Measurements from ENCODE around the gene GADD45B.
A peak's percentile ranks its signal among the peaks of the same experiment; 100 is the strongest.

Gene GADD45B

DNA sequence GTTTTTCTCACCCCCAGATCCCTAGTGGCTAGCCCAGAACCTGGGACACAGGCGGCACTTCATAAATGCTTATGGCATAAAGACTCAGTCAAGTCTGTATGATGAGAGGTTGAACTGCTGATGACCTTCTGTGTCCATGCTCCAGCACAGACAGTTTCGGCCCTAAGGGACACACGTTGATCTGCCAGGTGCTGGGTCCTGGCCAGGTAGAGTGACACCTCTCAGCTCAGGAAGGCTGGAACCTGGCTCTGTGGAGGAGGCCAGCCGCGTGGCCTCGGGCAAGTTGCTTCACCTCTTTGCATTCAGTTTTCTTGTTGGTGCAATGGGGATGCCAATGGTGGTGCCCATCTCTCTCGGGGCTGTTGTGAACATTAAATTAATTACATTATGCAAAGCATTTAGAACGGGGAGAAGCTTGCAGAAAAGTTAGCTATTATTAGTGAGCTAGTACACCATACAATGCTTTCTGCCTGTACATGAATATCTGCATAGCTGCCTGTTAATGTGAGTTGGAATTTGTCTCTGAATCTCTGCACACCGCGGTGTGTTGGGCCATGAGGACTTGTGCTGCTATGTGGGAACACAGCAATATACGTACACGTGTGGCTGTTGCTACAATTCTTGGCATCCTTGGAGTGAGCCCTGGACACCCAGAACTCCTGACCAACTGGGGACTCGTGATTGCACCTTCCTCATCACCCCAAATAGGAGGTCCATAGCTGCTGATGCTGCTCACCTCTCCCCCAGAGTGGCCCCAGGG is 8.4 kb downstream of the GADD45B start:
- Histone ChIP-seq H3K4me1 (ENCODE audit: control insufficient read depth, low read length) (peaks cover 70% of the 10 kb centered on the region), H3K27ac (ENCODE audit: low read depth, low read length) (peak overlapping the region; percentile 96), H3K79me2 (ENCODE audit: control insufficient read depth, low read length) (0 out of 2 replicates have a peak, but pooled peaks cover under 1% of the 10 kb centered on the region), H3K4me2 (ENCODE audit: low read length) (peak overlapping the region; percentile 36), H3K9me2 (replicated peaks; ENCODE audit: control insufficient read depth, low read length) (no peaks in the 10 kb centered on the region), H3F3A (ENCODE audit: control insufficient read depth, insufficient read depth) (peaks cover 25% of the 10 kb centered on the region), H3K36me3 (ENCODE audit: control insufficient read depth, low read length) (no peaks in the 10 kb centered on the region), H3K4me3 (ENCODE audit: low read length) (peak overlapping the region; percentile 26; the same call in 1 of the 2 replicates), H3K9me3 (ENCODE audit: control insufficient read depth, insufficient read depth, low read length) (peaks cover 23% of the 10 kb centered on the region), H4K20me1 (ENCODE audit: control insufficient read depth, insufficient read depth, low read depth, low read length) (no peaks in the 10 kb centered on the region), H3K27me3 (ENCODE audit: control insufficient read depth, low read length) (no peaks in the 10 kb centered on the region)
- TF ChIP-seq, protein P1, sequence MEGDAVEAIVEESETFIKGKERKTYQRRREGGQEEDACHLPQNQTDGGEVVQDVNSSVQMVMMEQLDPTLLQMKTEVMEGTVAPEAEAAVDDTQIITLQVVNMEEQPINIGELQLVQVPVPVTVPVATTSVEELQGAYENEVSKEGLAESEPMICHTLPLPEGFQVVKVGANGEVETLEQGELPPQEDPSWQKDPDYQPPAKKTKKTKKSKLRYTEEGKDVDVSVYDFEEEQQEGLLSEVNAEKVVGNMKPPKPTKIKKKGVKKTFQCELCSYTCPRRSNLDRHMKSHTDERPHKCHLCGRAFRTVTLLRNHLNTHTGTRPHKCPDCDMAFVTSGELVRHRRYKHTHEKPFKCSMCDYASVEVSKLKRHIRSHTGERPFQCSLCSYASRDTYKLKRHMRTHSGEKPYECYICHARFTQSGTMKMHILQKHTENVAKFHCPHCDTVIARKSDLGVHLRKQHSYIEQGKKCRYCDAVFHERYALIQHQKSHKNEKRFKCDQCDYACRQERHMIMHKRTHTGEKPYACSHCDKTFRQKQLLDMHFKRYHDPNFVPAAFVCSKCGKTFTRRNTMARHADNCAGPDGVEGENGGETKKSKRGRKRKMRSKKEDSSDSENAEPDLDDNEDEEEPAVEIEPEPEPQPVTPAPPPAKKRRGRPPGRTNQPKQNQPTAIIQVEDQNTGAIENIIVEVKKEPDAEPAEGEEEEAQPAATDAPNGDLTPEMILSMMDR (IDR thresholded peaks at IDR 0.05; ENCODE audit: low read depth, low read length, poor library complexity, severe bottlenecking): no peak
- no peak for TF ChIP-seq EZH2phosphoT487 (IDR thresholded peaks at IDR 0.05; ENCODE audit: borderline replicate concordance, low read length)

DNA sequence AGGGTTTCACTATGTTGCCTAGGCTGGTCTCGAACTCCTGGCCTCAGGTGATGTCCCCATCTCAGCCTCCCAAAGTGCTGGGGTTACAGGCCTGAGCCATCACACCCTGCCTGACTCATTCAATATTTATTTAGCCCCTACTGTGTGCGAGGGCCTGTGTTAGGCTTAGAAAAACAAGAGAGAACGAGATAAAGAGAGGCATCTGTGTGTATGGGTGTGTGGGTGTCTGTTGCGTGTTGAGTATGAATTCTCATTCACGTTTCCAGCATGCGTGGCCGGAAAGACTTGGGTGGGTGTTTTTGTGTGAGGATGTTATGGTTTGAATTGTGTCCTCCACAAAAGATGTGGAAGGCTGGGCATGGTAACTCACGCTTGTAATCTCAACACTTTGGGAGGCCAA is 9.5 kb downstream of the GADD45B start:
- Histone ChIP-seq H3K27ac (ENCODE audit: low read depth, low read length) (peak overlapping the region; percentile 96), H3K4me1 (ENCODE audit: control insufficient read depth, low read length) (peaks cover 70% of the 10 kb centered on the region), H3K79me2 (ENCODE audit: control insufficient read depth, low read length) (no peaks in the 10 kb centered on the region), H3K9me2 (replicated peaks; ENCODE audit: control insufficient read depth, low read length) (no peaks in the 10 kb centered on the region), H3K9me3 (ENCODE audit: control insufficient read depth, insufficient read depth, low read length) (peaks cover 23% of the 10 kb centered on the region), H3F3A (ENCODE audit: control insufficient read depth, insufficient read depth) (peaks cover 29% of the 10 kb centered on the region), H3K27me3 (ENCODE audit: control insufficient read depth, low read length) (no peaks in the 10 kb centered on the region), H3K36me3 (ENCODE audit: control insufficient read depth, low read length) (no peaks in the 10 kb centered on the region), H3K4me2 (ENCODE audit: low read length) (peak overlapping the region; percentile 36), H4K20me1 (ENCODE audit: control insufficient read depth, insufficient read depth, low read depth, low read length) (no peaks in the 10 kb centered on the region), H3K4me3 (ENCODE audit: low read length) (peak overlapping the region; percentile 24)
- TF ChIP-seq, protein P1 (IDR thresholded peaks at IDR 0.05; ENCODE audit: low read depth, low read length, poor library complexity, severe bottlenecking): no peak
- TF ChIP-seq EZH2phosphoT487 (IDR thresholded peaks at IDR 0.05; ENCODE audit: borderline replicate concordance, low read length): no peak

GRCh38 chr19:2487090-2487489 is 11.2 kb downstream of the GADD45B start:
- H3K4me1 ChIP-seq (ENCODE audit: control insufficient read depth, low read length): peaks cover 84% of the 10 kb centered on the region
- peak overlapping the region; percentile 96 for H3K27ac ChIP-seq (ENCODE audit: low read depth, low read length)
- peak overlapping the region; percentile 7; the same call in 1 of the 2 replicates for H3K4me2 ChIP-seq (ENCODE audit: low read length)

More at GRCh38 chr19:2487090-2487489, 11.2 kb downstream of the GADD45B start:
- Histone ChIP-seq H3K36me3 (ENCODE audit: control insufficient read depth, low read length) (no peaks in the 10 kb centered on the region), H3K79me2 (ENCODE audit: control insufficient read depth, low read length) (no peaks in the 10 kb centered on the region), H3K27me3 (ENCODE audit: control insufficient read depth, low read length) (no peaks in the 10 kb centered on the region), H3F3A (ENCODE audit: control insufficient read depth, insufficient read depth) (peaks cover 39% of the 10 kb centered on the region), H3K4me3 (ENCODE audit: low read length) (peak overlapping the region; percentile 23; the same call in 1 of the 2 replicates), H3K9me2 (replicated peaks; ENCODE audit: control insufficient read depth, low read length) (no peaks in the 10 kb centered on the region), H4K20me1 (ENCODE audit: control insufficient read depth, insufficient read depth, low read depth, low read length) (no peaks in the 10 kb centered on the region), H3K9me3 (ENCODE audit: control insufficient read depth, insufficient read depth, low read length) (peaks cover 23% of the 10 kb centered on the region)
- TF ChIP-seq EZH2phosphoT487 (IDR thresholded peaks at IDR 0.05; ENCODE audit: borderline replicate concordance, low read length): no peak
- TF ChIP-seq, protein P1 (IDR thresholded peaks at IDR 0.05; ENCODE audit: low read depth, low read length, poor library complexity, severe bottlenecking): no peak
